GM19467 (cell line): Measurements from ENCODE around the gene OSBP.

ENCODE experiments used
- ATAC-seq: cut with Tn5 transposase; IDR thresholded peaks from one replicate; pipeline ENCODE4 v1.9.1; 2021; ENCODE audit warnings: mild to moderate bottlenecking, moderate library complexity; ENCODE audit not compliant: unreplicated experiment

Gene OSBP

DNA sequence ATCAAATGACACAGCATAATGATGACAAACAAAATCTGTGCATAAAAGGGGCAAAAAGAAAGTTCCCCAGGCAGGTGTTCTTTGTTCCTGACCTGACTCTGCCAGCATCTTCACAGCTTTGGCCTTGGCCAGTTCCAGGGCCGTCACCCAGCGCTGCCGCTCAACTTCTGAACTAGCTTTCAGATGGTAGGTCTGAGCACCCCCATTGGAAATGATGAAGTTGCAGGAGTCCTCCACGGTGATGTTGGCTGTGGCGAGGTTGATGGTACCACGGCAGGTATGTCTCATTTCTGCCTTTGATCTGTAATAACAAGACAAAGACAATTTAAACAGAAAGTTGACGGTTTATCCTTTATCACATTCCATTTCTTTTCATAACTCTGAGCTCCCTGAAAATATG, 5.3 kb downstream of the OSBP start:
- ATAC-seq, result no peak

- no peak for ATAC-seq
Observed at GRCh38 chr11:59607703-59608454, 7.7 kb downstream of the OSBP start.

DNA sequence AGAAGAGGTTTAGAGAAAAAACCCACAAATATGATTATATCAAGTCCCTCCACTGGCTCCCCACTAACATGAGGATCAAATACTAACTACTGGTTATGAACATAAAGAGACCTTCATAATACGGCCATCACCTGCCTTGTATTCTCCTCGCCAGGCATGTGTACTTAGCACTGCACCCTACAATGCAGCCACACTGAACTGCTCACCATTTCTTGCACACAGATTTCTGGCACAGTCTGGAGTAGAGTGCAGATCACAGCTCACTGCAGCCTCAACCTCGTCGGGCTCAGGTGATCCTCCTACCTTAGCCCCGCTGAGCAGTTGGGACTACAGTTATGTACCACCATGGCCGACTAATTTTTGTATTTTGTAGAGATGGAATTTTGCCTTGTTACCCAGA, 13.1 kb downstream of the OSBP start:
- no peak for ATAC-seq

GRCh38 chr11:59601788-59602187, 13.8 kb downstream of the OSBP start:
- ATAC-seq, result no peak

DNA sequence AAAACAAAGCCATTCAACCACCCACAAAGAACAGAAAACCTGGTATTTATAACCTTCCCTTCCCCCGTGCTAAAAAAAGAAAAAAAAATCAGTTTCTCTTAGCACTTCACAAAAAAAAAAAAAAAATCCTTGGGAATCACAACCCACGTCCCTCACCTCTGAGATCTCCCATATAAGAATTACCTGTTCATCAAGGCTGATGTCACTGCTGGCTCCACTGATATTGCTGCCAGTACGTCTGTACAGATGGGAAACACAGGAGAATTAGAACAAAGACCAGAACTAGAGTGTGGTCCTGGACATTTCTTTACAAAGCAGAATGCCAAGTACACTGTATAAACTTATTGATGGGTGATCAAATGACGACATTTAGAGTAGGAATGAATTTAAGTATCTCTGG, 14.9 kb downstream of the OSBP start:
- no peak for ATAC-seq

DNA sequence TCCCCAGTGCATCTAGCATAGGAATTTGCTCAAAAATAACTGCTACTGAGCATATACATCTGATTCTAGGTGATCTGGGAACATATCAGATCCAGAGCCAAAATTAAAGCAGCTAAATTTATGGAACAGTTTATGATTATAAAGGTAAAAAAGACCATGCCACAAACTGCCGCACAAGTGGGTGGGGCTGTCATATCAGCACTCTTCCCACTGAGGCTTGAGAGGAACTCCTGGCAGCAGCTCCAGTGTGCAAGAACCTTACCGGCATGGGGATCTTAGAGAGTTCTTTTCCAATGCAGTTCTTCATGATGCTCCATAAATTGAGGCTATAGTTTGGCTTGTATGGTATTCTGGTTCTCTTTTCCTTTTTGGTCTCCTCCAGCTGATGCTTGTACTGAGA, 15.3 kb downstream of the OSBP start:
- ATAC-seq, result no peak

DNA sequence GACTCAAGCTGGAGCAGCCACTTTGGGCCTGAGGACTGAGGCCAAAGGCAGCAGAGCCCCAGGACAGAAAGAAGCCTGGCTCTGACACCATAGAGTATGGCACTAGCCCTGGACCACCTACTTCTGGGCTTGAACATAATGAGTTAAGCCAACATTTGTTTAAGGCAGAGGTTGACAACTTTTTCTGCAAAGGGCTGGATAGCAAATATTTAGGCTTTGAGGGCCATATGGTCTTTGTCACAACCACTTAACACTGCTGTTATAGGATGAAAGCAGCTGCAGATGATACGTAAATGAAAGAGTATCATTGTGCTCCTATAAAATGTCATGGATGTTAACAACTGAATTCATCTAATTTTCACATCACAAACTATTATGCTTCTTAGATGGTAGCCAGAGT, 16.6 kb downstream of the OSBP start:
- ATAC-seq, result no peak

DNA sequence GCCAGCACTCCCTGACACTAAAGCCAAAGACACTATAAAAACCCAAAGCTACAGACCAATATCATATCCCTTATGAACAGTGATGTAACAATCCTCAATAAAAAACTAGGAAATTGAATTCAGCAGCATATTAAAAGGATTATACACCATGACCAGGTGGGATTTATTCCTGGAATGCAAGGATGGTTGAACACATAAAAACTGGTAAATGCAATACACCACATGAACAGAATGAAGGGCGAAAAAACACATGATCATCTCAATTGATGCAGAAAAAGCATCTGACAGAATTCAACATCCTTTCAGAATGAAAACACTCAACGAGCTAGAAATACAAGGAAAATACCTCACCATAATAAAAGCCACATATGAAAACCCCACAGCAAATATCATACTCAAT, 31.3 kb downstream of the OSBP start:
- ATAC-seq, result no peak

GRCh38 chr11:59582006-59582405, 33.6 kb downstream of the OSBP start:
- ATAC-seq, result no peak

DNA sequence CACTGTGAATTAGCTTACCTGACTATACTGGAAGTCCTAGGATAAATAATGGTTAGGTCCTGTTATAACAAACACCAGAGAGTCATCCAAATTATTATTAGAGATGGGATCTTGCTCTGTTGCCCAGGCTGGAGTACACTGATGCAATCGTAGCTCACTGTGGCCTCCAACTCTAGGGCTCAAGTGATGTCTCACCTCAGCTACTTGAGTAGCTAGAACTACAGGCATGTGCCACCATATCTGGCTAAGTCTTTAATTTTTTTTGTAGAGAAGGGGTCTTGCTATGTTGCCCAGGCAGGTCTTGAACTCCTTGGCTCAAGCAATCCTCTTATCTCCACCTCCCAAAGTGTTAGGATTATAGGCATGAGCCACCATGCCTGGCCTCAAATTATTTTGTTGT, 37.2 kb downstream of the OSBP start:
- no peak for ATAC-seq

DNA sequence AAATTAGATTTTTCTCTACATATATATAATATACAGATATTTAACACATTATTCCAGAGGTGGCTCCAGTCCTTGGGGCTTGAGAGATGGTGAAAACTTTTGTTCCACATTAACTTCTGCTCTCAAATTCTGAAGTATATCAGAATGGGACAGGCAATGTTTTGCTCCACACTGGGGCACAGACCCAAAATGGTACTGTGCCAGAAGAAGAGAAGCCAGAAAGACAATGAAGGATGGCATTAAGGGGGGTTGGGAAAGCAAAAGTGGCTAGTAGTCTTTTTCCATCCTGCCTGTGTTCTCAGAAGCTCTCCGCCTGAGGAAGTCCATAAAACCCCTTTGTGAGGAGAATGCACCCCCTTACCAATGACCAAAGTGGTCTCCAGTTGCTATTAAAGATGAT, 40.1 kb downstream of the OSBP start:
- no peak for ATAC-seq

- no peak for ATAC-seq
Observed at GRCh38 chr11:59574932-59575502, 40.6 kb downstream of the OSBP start.

GRCh38 chr11:59574467-59574866, 41.1 kb downstream of the OSBP start:
- no peak for ATAC-seq

- ATAC-seq, result no peak
Observed at GRCh38 chr11:59573216-59573615, 42.4 kb downstream of the OSBP start.

- no peak for ATAC-seq
Observed at GRCh38 chr11:59572091-59572490, 43.5 kb downstream of the OSBP start.

DNA sequence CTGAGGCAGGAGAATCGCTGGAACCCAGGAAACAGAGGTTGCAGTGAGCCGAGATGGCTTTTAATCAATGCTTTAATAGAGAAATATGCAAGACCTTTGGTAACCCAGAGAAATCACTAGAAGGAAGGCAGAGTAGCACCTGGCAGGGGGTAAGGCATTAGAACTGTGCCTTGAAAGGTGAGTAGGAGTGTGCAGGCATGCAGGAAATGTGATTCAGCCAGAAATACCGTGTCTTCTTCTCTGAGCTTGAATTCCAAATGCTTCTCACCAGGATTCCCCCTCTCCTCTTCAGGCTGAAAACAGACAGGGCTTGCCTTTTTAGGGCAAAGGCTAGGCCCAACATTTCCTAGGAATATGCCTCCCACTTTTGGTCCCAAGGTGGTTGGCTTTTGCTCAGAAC, 53.3 kb downstream of the OSBP start:
- no peak for ATAC-seq

GRCh38 chr11:59560702-59561473, 54.7 kb downstream of the OSBP start:
- ATAC-seq, result peak; percentile 36

GRCh38 chr11:59560290-59560701, 55.3 kb downstream of the OSBP start:
- ATAC-seq, result peak; percentile 21

GRCh38 chr11:59559886-59560285, 55.7 kb downstream of the OSBP start:
- no peak for ATAC-seq

- ATAC-seq, result no peak
Observed at GRCh38 chr11:59558270-59558643, 57.3 kb downstream of the OSBP start.

- no peak for ATAC-seq
Observed at GRCh38 chr11:59556917-59557348, 58.6 kb downstream of the OSBP start.
